ENCODE results near the gene KCNA1. TPM values are rescaled to one million over a fixed set of nuclear protein-coding genes. Genes with fewer than 3 reads are reported as not detected.

The KCNA1 gene
- total RNA-seq, 1 experiment from 2014 or later = 0.98 TPM

DNA sequence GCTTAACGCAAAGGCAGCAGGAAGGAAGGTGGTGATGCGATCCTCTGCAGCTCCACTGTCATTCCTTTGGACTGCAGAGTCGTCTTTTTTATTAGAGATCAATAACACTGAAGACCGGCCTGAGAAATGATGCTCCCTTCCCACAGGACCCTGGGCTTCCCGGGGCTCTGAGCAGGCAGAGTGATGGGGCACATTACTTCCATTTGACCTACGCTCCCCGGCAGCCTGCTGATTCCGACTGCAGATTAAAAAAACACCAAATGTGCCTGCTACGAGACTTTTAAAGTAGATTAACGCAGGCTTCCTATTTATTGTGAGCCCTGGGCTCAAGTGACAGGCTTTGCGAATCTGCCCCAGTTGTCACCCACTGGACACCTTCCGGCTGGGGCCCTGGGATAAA lies 37.5 kb downstream of the KCNA1 start:
- H3T11ph ChIP-seq (ENCODE audit: low read length) = no peak overlapping the region
- no peak overlapping the region for H2BK15ac ChIP-seq (ENCODE audit: low read depth, low read length)
- no peak overlapping the region for H2BK5ac ChIP-seq (ENCODE audit: insufficient read length, low read length)
- TF ChIP-seq CTCF (conservative IDR thresholded peaks at IDR 0.05) = no peak
- H4K91ac ChIP-seq (ENCODE audit: insufficient read length, low read depth, low read length) = no peak overlapping the region
- DNase-seq = no peak
- H3K4me2 ChIP-seq (ENCODE audit: insufficient read depth, insufficient read length, low read length) = no peak overlapping the region
- no peaks in the 10 kb centered on the region; the same call in 1 of the 2 replicates for H3K4me1 ChIP-seq (ENCODE audit: insufficient read depth, low read length)
- H3K4me1 Mint-ChIP-seq = peaks cover 8 to 9% of the 10 kb centered on the region in 2 experiments; a peak in 2 of 4 replicates
- no peak overlapping the region for H3K9ac ChIP-seq (ENCODE audit: extremely low read depth, insufficient read length, low read length)
- no peak overlapping the region for H3K18ac ChIP-seq (ENCODE audit: insufficient read length, low read depth, low read length)
- no peak overlapping the region for H4K5ac ChIP-seq (ENCODE audit: insufficient read length, low read depth, low read length)
- H3K56ac ChIP-seq (ENCODE audit: insufficient read length, low read depth, low read length) = no peak overlapping the region
- H3K9me3 Mint-ChIP-seq = no peaks in the 10 kb centered on the region
- no peak overlapping the region for H3K14ac ChIP-seq (ENCODE audit: insufficient read depth, low read length)
- H2AFZ ChIP-seq (ENCODE audit: low read length) = no peak overlapping the region
- no peak overlapping the region for H3K27ac Mint-ChIP-seq
- H3K9me3 ChIP-seq (ENCODE audit: control insufficient read depth, low read depth, low read length) = no peaks in the 10 kb centered on the region
- H4K20me1 ChIP-seq (ENCODE audit: control insufficient read depth, insufficient read depth, insufficient read length) = no peaks in the 10 kb centered on the region
- no peaks in the 10 kb centered on the region for H3K36me3 Mint-ChIP-seq (ENCODE audit: insufficient read depth in 1 of 3, low read depth in 3 of 3)
- H4K8ac ChIP-seq (replicated peaks; ENCODE audit: insufficient read length, low read depth, low read length) = no peak overlapping the region
- H3K79me2 ChIP-seq (ENCODE audit: insufficient read depth, low read length) = no peaks in the 10 kb centered on the region
- peaks cover 2% of the 10 kb centered on the region; the same call in 1 of the 2 replicates for H3K27me3 ChIP-seq (ENCODE audit: insufficient read depth, low read length)
- no CpG with 5 or more reads among the region's 12 CpGs for WGBS (ENCODE audit: extremely low coverage, insufficient read length, low lambda C conversion rate)
- no peak overlapping the region for H2BK20ac ChIP-seq (ENCODE audit: low read depth, low read length, poor library complexity, severe bottlenecking)
- no peak overlapping the region for H2AK5ac ChIP-seq (ENCODE audit: insufficient read length, low read length)
- no peak overlapping the region for H2BK12ac ChIP-seq (ENCODE audit: insufficient read length, low read depth, low read length)
- no peak overlapping the region for H3K27ac ChIP-seq (ENCODE audit: insufficient read length, low read depth, low read length)
- H3K79me1 ChIP-seq (ENCODE audit: insufficient read depth, low read depth, low read length, poor library complexity, severe bottlenecking) = no peaks in the 10 kb centered on the region
- H3K27me3 Mint-ChIP-seq (ENCODE audit: low read depth) = peaks cover 42% of the 10 kb centered on the region
- no peak overlapping the region for H3K4ac ChIP-seq (ENCODE audit: low read depth, low read length)
- no peak overlapping the region for H2BK120ac ChIP-seq (ENCODE audit: low read depth, low read length, poor library complexity, severe bottlenecking)
- H3K4me3 Mint-ChIP-seq = no peak overlapping the region
- H3K23ac ChIP-seq (ENCODE audit: insufficient read length, low read depth, low read length) = no peak overlapping the region
- no peaks in the 10 kb centered on the region for H3K23me2 ChIP-seq (ENCODE audit: insufficient read length, low read depth, low read length, poor library complexity, severe bottlenecking)
